Measurements from ENCODE around the gene TTPAL. TPM values are rescaled to one million over a fixed set of nuclear protein-coding genes. Genes with fewer than 3 reads are reported as not detected.

TTPAL gene
- total and polyA plus RNA-seq, 12 donors: 4.2 to 17.8 (median 12.5) TPM

- H3K9me3 ChIP-seq (replicated peaks in 1 of 3): no peaks in the 10 kb centered on the region
- intact Hi-C loops (cut with DNase I): no loop called here
- 63 to 69% (median 65%) methylated on average over 4 of the region's 4 CpGs for WGBS, 4 donors
- no peaks in the 10 kb centered on the region for H3K36me3 ChIP-seq (replicated peaks in 1 of 2)
- no peaks in the 10 kb centered on the region for H3K27me3 ChIP-seq
- TF ChIP-seq CTCF (IDR thresholded peaks at IDR 0.05) (no peak), POLR2A (IDR thresholded peaks at IDR 0.05) (no peak)
- peaks cover 5 to 16% of the 10 kb centered on the region in 2 donors for H3K4me1 ChIP-seq (replicated peaks in 1 of 2)
- DNase-seq: no peak
- H3K4me3 ChIP-seq: no peak overlapping the region
- H3K27ac ChIP-seq: no peak overlapping the region
Observed at GRCh38 chr20:44527716-44528199, 52.1 kb downstream of the TTPAL start.

- intact Hi-C loops (cut with DNase I): no loop called here
- H3K9me3 ChIP-seq (replicated peaks in 1 of 3): no peaks in the 10 kb centered on the region
- H3K4me3 ChIP-seq: no peak overlapping the region
- H3K27me3 ChIP-seq: no peaks in the 10 kb centered on the region
- peaks cover 5 to 22% of the 10 kb centered on the region in 2 donors for H3K4me1 ChIP-seq (replicated peaks in 1 of 2)
- no peak for DNase-seq
- no peak overlapping the region for H3K27ac ChIP-seq
- TF ChIP-seq CTCF (IDR thresholded peaks at IDR 0.05) (no peak), POLR2A (IDR thresholded peaks at IDR 0.05) (no peak)
- 80 to 85% (median 82%) methylated on average over 6 of the region's 6 CpGs for WGBS, 4 donors
- no peaks in the 10 kb centered on the region for H3K36me3 ChIP-seq (replicated peaks in 1 of 2)
Observed at GRCh38 chr20:44528309-44528708, 52.6 kb downstream of the TTPAL start.

- H3K27ac ChIP-seq: peak overlapping the region in 3 of 5 donors; percentile 72 to 85 (median 79)
- H3K36me3 ChIP-seq (replicated peaks in 1 of 2): no peaks in the 10 kb centered on the region
- 3 to 14% (median 12%) methylated on average over 11 of the region's 11 CpGs for WGBS, 4 donors
- H3K27me3 ChIP-seq: no peaks in the 10 kb centered on the region
- intact Hi-C loops (cut with DNase I): loop anchor here (5.0 to 10.0 kb wide), 2 partner anchors 72 to 80 kb away; no protein-coding TSS in a partner anchor
- no peaks in the 10 kb centered on the region for H3K9me3 ChIP-seq (replicated peaks in 1 of 3)
- TF ChIP-seq CTCF (IDR thresholded peaks at IDR 0.05) (no peak), POLR2A (IDR thresholded peaks at IDR 0.05) (no peak)
- peaks cover 5 to 30% of the 10 kb centered on the region in 2 donors for H3K4me1 ChIP-seq (replicated peaks in 1 of 2)
- peak in 2 of 7 donors; percentile 39 to 73 for DNase-seq
- H3K4me3 ChIP-seq: peak overlapping the region in 3 of 4 donors; percentile 48 to 79 (median 78)
Observed at GRCh38 chr20:44532259-44532980, 56.7 kb downstream of the TTPAL start.

GRCh38 chr20:44532981-44533331 lies 57.3 kb downstream of the TTPAL start:
- Histone ChIP-seq H3K4me1 (replicated peaks in 1 of 2) (peaks cover 5 to 30% of the 10 kb centered on the region in 2 donors), H3K9me3 (replicated peaks in 1 of 3) (no peaks in the 10 kb centered on the region), H3K36me3 (replicated peaks in 1 of 2) (no peaks in the 10 kb centered on the region), H3K4me3 (peak overlapping the region in 2 of 4 donors; percentile 78 to 79), H3K27me3 (no peaks in the 10 kb centered on the region), H3K27ac (peak overlapping the region in 3 of 5 donors; percentile 72 to 85 (median 79))
- DNase-seq: no peak
- TF ChIP-seq POLR2A (IDR thresholded peaks at IDR 0.05) (no peak), CTCF (IDR thresholded peaks at IDR 0.05) (no peak)
- intact Hi-C loops (cut with DNase I): loop anchor here (5.0 to 10.0 kb wide), 2 partner anchors 72 to 79 kb away; no protein-coding TSS in a partner anchor
- 48 to 75% (median 72%) methylated on average over 2 of the region's 2 CpGs for WGBS, 4 donors
